GM19324 (cell line): ENCODE data around the gene ZNF141.
"Not testable (repeated sequence)": the region's sequence is repeated elsewhere in the genome, so short reads cannot be mapped to it uniquely, and the experiment has no call there.

Experiments
- ATAC-seq: cut with Tn5 transposase; IDR thresholded peaks from one replicate; pipeline ENCODE4 v1.9.1; 2021; ENCODE audit warnings: mild to moderate bottlenecking, moderate library complexity; ENCODE audit not compliant: unreplicated experiment, low FRiP score

ZNF141 gene

DNA sequence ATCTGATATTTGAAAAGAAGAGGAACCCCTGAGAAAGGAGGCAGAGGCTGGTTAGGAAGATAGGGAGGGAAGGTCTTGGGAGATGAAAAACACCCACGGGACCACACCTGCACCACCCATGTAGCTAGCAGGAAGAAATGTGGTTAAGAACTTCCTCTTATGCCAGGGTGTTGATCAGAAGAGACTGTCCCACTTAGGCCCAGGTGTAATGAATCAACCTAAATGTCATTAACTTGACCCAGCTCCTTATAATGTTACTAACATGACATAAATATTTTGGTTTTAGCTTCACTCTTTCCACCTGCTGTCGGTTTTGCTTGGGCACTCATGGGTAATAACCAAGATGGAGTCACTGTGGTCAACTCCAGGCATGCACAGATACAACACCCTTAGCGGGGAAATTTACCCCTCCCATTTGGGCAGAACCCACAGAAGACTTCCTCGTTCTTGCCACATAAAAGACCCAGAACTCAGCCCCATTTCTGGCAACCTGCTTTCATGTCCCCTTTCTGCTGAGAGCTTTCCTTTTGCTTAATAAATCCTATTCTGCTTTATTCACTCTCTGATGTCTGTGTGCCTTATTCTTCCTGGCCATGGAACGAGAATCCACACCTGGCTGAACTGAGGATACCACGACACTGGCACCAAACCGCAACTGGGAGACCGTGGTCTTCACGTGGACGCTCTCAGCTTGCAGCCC is 46.8 kb downstream of the ZNF141 start:
- ATAC-seq, result no peak

- ATAC-seq, result no peak
These were observed 48.5 kb downstream of the ZNF141 start for GRCh38 chr4:385934-386707.

- ATAC-seq, result no peak
These were observed 49.1 kb downstream of the ZNF141 start for GRCh38 chr4:386708-387105.

GRCh38 chr4:404006-404405 is 66.4 kb downstream of the ZNF141 start:
- no peak for ATAC-seq

GRCh38 chr4:408321-408720 is 70.7 kb downstream of the ZNF141 start:
- ATAC-seq, result not testable (repeated sequence)

GRCh38 chr4:422587-422986 is 85.0 kb downstream of the ZNF141 start:
- ATAC-seq, result no peak
